C4-2B (cell line): ENCODE data around the gene EDN2.

ENCODE experiments used
- H3K27ac ChIP-seq: fragments of 450-650 bp; 2 replicates; pipeline ENCODE4 v1.5.1; 2017
- ZFX ChIP-seq: fragments of 450-650 bp; IDR thresholded peaks from 2 replicates; pipeline ENCODE4 v1.6.1; 2017
- TF ChIP-seq, protein P1 (sequence below): fragments of 450-650 bp; conservative IDR thresholded peaks from 2 replicates; pipeline ENCODE4 v1.5.1; 2017; ENCODE audit warnings: mild to moderate bottlenecking

The EDN2 gene

DNA sequence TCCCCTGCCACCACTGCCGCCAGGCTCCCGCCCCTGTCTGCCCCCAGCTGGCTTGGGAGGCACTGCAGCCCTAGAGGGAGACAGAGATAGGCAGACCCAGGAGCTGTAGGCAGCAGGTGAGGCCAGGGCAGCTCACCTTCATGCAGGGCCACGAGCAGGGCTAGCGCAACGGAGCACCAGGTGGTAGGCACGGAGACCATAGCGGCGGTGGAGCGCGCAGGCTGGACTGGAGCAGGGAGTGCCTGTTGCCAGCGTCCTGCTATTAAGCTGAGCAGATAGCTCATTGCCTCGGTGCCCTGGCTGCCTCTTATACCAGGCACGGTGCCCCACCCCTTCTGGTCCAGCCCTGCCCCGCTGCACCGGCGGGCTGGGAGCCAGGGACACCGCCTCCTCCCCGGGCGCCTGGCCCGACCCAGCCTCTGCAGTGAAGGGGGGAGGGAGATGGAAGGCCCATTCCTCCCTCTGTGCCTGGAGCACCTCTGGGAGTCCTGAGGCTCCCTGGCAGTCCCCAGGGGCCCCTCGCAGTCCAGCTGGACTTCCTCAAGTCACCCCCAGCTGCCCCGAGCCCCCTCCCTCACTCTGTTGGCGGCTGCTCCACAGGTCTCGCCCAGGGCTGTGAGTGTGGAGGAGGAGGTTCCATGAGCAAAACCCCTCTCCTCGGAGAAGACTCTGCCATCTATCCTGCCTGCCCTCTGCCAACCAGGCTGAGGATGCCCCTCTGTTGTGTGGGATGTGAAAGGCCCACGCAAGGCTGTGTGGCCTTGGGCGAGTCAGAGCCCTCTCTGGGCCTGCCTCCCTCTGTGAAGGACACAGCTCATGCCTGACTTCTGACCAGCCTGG lies at the start of gene EDN2:
Gene EDN2 (minus strand): TSS at position 282 of the 840 bp plus-strand sequence. CDS start 82 bp downstream, at position 200.
- TF ChIP-seq ZFX: no peak
- TF ChIP-seq, protein P1, sequence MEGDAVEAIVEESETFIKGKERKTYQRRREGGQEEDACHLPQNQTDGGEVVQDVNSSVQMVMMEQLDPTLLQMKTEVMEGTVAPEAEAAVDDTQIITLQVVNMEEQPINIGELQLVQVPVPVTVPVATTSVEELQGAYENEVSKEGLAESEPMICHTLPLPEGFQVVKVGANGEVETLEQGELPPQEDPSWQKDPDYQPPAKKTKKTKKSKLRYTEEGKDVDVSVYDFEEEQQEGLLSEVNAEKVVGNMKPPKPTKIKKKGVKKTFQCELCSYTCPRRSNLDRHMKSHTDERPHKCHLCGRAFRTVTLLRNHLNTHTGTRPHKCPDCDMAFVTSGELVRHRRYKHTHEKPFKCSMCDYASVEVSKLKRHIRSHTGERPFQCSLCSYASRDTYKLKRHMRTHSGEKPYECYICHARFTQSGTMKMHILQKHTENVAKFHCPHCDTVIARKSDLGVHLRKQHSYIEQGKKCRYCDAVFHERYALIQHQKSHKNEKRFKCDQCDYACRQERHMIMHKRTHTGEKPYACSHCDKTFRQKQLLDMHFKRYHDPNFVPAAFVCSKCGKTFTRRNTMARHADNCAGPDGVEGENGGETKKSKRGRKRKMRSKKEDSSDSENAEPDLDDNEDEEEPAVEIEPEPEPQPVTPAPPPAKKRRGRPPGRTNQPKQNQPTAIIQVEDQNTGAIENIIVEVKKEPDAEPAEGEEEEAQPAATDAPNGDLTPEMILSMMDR: no peak; the same call in 1 of the 2 replicates
- H3K27ac ChIP-seq: peak within 1 kb of the TSS; percentile 73

DNA sequence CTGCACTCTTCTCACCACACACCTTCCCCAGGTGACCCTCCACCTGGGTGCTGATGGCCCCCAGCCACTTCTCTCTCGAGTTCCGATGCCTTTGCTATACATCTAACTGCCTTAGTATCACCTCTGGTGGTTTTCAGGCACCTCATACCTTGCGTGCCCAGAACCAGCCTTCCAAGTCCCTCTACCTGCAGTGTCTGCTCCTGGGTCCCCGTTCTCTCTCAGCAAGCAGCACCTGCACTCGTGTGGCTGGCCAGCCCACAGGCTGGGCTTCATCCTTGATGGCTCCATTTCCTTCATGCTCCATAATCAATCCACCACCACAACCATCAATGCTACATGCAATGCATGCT lies 49.2 kb upstream of the EDN2 start:
- no peak overlapping the region for H3K27ac ChIP-seq
- TF ChIP-seq, protein P1: no peak
- TF ChIP-seq ZFX: no peak

DNA sequence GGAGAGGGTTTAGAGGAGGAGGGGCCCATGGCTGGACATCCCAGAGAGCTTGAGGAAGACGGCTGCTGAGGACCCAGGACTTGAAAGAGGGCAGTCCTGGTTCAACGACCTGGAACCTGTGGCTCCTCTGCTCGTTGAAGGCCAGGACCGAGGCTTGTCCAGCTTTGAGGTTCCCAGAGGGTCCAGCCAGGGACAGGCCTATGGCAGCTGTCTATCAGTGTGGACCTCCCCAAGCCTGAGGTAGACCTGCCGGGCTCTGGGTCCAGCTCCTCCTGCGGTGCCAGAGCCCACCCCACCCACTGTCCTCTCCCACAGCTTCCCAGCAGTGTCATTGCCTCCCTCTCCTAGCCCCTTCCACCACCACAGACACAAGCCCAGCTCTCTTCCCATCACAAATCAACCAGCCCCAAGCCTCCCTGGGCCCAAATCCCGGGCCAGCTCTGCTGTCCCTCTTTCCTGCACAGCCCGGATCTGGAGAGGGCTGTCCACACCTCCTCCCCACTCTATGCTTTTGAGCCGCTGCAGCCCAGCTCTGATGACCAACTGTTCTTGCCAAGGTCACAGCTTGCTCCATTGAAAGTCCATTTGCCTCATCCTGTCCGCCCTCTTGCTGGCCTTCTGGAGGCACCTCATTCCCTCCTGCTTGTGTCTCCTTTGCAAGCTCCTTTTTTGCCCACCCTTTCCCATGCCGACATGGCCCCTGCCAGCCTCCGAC lies 48.7 kb upstream of the EDN2 start:
- no peak for TF ChIP-seq ZFX
- TF ChIP-seq, protein P1: no peak
- no peak overlapping the region for H3K27ac ChIP-seq

DNA sequence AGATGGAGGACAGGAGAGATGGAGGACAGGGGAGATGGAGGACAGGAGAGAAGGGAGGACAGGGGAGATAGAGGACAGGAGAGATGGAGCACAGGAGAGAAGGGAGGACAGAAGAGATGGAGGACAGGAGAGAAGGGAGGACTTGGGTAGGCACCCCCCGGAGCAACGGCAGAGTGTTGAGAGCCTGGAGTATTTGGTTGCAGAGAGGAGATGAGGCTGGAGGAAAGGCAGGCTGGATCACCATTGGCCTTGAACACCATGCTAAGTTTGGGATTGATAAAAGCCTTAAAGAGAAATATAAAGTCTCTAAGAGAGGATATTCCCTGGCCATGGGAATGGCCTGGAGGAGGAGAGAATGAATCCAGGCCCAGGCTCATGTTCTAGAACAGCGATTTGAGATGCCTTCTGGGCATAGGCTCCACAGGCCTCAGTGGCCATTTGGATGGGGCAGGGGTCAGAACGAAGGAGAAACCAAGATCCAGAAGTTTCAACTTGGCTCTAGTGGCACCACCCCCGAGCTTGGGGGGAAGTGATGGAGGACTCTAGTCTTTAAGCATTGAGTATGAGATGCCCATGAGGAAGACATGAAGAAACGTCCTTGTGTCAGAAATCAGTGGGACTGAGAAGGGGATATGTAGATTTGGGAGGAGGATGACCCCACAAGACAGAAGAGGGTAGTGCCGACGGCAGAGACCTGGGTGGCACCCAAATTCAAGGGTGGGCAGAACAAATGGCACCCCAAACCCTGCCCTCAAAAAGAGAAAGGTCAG lies 47.9 kb upstream of the EDN2 start:
- TF ChIP-seq ZFX: no peak
- TF ChIP-seq, protein P1: no peak
- no peak overlapping the region for H3K27ac ChIP-seq

DNA sequence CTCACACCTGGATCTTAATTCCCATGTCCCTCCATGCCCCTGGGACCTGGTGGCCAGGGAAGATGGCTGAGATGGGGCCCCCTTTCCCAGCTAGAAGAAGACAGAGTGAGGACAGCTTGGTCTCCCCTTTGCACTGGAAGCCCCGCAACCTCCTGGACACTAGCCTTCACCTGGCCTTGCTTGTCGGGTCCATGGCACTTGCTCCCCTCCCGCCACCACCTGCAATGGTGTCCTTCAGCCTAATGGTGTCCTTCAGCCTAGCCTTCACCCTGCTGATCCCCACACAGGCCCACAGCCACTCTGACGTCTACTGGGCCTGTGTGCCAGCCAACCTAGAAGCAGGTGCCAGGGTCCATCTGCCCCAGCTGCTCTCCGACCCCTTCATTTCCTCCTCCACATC lies 45.9 kb upstream of the EDN2 start:
- no peak overlapping the region for H3K27ac ChIP-seq
- no peak for TF ChIP-seq ZFX
- TF ChIP-seq, protein P1: no peak

DNA sequence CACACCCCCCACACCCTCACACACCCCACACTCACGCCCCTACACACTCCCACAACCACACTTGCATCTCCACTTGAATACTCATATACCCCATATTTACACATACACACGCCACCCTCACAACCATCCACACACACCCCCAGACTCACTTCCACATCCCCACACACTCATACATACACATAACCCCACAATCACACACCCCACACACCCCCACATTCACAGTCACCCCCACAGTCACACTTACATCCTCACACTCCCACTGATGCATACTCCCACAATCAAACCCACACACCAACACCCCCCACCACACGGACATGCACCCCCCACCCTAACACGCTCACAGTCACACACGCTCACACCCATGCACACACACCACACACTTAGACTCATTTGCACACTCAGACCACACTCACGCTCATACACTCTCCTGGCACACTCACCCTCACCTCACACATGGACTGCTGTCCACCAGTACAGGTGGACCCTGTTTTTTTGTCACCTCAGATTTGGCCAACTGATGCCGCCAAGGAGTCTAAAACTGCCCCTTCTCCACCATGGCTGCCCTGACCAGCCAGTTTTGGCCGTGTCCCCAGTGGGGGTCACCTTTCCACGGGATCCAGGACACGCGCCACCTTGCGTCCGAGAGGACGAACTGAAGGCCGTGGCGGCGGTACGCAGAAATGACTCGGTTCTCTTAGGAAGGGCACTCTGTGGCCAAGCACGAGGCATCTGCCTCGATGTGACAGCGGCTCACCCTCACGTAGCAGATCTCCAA lies 45.3 kb upstream of the EDN2 start:
- no peak for TF ChIP-seq ZFX
- TF ChIP-seq, protein P1: no peak; the same call in 1 of the 2 replicates
- H3K27ac ChIP-seq: no peak overlapping the region
